ENCODE data around the gene RNF167.
"Not testable (repeated sequence)": the region's sequence is repeated elsewhere in the genome, so short reads cannot be mapped to it uniquely, and the experiment has no call there.

The RNF167 gene

GRCh38 chr17:4903051-4903818, 36.8 kb upstream of the RNF167 start, which contains the start of gene CHRNE:
Gene CHRNE (minus strand): TSS chr17:4903098. CDS start chr17:4903063, 35 bp downstream.
- DNase-seq = peak; percentile 59

DNA sequence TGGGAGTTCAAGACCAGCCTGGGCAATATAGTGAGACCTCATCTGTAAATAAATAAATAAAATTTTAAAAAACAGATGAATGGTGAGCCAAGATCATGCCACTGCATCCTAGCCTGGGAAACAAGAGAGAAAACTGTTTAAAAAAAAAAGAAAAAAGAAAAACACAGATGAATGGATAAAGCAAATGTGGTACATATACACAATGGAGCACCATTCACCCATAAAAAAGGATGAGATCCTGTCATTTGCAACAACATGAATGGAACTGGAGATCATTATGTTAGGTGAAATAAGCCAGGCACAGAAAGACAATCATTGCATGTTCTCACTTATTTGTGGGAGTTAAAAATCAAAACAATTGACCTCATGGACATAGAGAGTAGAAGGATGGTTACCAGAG, 33.4 kb upstream of the RNF167 start:
- DNase-seq = not testable (repeated sequence)

DNA sequence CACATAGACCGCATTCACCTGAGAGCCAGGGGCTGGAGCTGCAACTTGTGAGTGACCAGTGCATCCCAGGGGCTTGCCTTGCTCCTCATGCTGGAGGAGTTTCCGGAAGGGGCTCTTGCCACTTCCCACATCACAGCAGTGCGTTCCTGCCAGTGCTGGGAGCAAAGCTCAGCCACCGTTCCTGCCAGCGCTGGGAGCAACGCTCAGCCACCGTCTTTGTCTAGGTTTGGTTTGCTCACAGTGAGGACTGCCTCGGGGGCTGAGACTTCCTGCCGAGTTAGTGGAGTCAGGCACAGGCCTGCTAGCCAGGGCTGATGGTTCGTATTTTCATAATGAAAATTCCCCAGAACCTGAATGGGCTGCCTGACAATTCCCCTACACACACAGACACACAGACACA, 31.8 kb upstream of the RNF167 start:
- DNase-seq = no peak

- peak; percentile 70 for DNase-seq
Measured at GRCh38 chr17:4908711-4909496, 31.2 kb upstream of the RNF167 start.

- DNase-seq = no peak
Measured at GRCh38 chr17:4913994-4914393, 26.1 kb upstream of the RNF167 start.

- not testable (repeated sequence) for DNase-seq
Measured at GRCh38 chr17:4914551-4914950, 25.5 kb upstream of the RNF167 start.

DNA sequence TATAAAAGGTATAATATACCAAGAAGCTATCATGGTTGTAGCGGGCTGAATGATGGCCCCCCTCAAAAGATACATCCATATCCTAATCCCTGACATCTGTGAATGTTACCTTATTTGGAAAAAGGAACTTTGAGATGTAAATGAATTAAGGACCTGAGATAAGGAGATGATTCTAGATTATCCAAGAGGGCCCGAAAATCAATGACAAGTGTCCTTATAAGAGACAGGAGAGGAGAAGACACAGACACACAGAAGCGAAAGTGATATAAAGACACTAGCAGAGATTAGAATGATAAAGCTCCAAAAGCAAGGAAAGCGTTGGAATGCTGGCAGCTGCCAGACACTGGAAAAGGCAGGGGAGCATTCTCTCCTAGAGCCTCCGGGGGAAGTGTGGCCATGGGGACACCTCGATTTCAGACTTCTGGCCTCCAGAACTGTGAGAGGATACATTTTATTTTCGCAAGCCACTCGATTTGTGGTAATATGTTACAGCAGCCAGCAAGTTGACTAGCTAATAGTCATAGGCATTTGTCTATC, 20.5 kb upstream of the RNF167 start:
- DNase-seq = no peak

DNA sequence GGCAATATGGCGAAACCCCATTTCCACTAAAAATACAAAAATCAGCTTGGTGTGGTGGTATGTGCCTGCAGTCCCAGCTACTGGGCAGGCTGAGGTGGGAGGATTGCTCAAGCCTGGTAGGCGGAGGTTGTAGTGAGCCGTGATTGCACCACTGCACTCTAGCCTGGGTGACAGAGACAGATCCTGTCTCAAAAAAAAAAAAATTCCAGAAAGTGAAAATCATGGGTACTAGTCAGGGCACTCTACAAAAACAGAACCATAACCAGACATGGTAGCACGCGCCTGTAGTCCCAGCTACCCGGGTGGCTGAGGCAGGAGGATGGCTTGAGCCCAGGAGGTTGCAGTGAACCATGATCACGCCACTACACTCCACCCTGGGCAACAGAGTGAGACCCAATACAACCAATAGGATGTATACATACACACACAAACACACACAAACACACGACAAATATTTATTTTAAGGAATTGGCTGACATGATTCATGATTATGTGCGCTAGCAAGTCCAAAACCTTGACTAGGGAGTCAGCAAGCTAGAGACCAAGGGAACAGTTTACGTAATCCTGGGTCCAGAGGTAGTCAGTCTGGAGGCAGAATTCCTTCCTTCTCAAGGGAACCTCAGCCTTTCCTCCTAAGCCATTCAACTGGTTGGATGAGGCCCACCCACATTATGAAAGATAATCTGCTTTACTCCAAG, 19.6 kb upstream of the RNF167 start:
- no peak for DNase-seq

GRCh38 chr17:4921320-4921719, 18.7 kb upstream of the RNF167 start:
- no peak for DNase-seq

DNA sequence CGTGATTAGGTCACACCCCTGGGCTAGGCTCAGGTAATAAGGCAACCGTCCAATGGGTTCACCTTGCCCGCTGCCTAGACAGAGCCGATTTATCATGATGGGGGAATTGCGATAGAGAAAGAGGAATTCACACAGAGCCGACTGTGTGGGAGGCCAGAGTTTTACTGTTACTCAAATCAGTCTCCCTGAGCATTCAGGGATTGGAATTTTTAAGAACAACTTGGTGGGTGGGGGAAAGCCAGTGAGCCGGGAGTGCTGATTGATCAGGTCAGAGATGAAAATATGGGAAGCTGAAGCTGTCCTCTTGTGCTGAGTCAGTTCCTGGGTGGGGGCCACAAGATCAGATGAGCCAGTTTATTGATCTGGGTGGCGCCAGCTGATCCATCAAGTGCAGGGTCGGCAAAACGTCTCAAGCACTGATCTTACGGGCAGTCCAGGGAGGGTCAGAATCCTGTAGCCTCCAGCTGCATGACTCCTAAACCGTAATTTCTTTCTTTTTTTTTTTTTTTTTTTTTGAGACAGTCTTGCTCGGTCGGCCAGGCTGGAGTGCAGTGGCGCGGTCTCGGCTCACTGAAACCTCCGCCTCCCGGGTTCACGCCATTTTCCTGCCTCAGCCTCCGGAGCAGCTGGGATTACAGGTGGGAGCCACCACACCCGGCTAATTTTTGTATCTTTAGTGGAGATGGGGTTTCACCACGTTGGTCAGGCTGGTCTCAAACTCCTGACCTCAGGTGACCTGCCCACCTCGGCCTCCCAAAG, 13.3 kb upstream of the RNF167 start:
- DNase-seq = not testable (repeated sequence)

GRCh38 chr17:4928881-4929280, 11.2 kb upstream of the RNF167 start:
- DNase-seq = no peak

DNA sequence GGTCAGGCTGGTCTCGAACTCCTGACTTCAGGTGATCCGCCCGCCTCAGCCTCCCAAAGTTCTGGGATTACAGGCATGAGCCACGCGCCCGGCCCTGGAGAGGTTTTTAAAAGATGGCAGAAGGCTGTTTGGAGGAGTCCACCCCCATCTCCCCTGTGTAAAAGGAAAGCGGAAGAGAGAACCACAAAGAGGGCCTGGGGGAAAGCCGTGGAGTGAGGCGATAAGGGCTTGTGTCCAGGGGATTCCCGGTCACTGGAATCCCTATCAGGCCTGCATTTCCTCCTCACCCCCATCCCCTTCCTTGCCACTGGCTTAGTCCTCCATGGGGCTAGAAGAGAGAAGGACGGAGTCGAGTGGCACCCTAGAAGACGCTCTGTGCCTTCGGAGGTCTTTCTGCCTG, 8.1 kb upstream of the RNF167 start, which contains the start of gene GP1BA:
GP1BA (plus strand) TSS at position 315 of the 400 bp plus-strand sequence. CDS start 328 bp downstream, outside the sequence.
- DNase-seq = no peak

DNA sequence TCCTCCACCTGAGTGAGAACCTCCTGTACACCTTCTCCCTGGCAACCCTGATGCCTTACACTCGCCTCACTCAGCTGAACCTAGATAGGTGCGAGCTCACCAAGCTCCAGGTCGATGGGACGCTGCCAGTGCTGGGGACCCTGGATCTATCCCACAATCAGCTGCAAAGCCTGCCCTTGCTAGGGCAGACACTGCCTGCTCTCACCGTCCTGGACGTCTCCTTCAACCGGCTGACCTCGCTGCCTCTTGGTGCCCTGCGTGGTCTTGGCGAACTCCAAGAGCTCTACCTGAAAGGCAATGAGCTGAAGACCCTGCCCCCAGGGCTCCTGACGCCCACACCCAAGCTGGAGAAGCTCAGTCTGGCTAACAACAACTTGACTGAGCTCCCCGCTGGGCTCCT, 7.3 kb upstream of the RNF167 start:
- DNase-seq = no peak

DNA sequence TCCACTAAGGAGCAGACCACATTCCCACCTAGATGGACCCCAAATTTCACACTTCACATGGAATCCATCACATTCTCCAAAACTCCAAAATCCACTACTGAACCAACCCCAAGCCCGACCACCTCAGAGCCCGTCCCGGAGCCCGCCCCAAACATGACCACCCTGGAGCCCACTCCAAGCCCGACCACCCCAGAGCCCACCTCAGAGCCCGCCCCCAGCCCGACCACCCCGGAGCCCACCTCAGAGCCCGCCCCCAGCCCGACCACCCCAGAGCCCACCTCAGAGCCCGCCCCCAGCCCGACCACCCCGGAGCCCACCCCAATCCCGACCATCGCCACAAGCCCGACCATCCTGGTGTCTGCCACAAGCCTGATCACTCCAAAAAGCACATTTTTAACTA, 6.4 kb upstream of the RNF167 start:
- no peak for DNase-seq

DNA sequence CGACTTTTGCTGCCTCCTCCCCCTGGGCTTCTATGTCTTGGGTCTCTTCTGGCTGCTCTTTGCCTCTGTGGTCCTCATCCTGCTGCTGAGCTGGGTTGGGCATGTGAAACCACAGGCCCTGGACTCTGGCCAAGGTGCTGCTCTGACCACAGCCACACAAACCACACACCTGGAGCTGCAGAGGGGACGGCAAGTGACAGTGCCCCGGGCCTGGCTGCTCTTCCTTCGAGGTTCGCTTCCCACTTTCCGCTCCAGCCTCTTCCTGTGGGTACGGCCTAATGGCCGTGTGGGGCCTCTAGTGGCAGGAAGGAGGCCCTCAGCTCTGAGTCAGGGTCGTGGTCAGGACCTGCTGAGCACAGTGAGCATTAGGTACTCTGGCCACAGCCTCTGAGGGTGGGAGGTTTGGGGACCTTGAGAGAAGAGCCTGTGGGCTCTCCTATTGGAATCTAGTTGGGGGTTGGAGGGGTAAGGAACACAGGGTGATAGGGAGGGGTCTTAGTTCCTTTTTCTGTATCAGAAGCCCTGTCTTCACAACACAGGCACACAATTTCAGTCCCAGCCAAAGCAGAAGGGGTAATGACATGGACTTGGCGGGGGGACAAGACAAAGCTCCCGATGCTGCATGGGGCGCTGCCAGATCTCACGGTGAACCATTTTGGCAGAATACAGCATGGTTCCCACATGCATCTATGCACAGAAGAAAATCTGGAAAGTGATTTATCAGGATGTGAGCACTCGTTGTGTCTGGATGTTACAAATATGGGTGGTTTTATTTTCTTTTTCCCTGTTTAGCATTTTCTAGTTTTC, 5.7 kb upstream of the RNF167 start:
- no peak for DNase-seq

DNA sequence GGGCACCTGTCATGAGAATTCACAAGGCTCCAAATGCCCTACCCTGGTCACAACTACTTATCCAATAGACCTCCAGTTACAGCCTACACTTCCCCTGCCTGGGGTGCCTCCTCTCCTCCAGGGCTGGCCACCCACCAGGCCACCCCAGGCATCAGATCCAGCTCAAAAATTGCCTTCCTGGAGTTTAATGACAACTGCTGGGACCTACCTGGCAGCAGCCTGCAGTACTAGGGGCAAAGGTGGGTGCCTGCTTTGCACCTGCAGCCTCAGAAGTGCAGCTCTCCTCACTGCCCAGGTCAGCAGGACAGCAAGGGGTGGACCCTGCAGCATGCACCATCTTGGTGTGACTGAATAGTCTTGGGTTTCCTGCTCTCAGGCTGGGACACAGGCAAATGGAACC, 4.4 kb upstream of the RNF167 start:
- DNase-seq = no peak

DNA sequence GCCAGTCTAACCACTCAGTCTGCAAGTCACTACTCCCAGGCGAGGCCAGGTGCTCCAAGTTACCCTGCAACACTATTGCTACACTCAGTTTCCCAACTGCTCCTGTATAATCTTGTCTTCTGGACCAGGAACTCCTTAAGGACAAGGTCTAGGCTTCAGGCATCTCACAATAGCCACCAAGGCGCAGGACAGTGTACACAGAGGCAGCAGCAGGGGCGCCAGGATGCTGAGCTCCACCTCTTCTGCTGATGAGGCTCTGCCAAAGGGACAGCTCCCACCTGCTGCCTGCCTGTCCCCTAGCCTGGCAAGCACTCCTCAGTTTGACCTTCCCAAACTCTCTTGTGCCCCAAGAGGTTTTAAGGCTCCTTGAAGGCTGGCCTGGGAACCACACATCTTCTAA, 3.6 kb upstream of the RNF167 start:
- no peak for DNase-seq

DNA sequence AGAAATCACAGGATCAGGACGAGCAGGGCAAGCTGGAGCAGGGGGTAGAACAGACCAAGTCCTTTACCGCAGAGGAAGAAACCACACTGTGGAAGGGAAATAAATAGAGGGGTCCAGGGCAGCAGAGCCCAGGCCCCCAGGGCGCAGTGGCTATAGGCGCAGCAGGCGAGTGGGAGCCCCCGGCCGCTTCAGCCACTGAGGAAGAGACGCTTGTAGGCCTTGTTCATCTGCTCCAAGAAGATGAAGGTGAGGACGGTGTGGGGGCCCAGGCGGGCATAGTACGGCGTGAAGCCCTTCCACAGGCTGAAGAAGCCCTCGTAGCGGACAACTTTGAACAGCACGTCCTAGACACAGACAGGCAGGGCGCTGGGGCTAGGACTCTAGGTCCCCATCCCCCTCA, 2.5 kb upstream of the RNF167 start:
- DNase-seq = no peak

GRCh38 chr17:4938069-4938491, 2.0 kb upstream of the RNF167 start:
- no peak for DNase-seq

DNA sequence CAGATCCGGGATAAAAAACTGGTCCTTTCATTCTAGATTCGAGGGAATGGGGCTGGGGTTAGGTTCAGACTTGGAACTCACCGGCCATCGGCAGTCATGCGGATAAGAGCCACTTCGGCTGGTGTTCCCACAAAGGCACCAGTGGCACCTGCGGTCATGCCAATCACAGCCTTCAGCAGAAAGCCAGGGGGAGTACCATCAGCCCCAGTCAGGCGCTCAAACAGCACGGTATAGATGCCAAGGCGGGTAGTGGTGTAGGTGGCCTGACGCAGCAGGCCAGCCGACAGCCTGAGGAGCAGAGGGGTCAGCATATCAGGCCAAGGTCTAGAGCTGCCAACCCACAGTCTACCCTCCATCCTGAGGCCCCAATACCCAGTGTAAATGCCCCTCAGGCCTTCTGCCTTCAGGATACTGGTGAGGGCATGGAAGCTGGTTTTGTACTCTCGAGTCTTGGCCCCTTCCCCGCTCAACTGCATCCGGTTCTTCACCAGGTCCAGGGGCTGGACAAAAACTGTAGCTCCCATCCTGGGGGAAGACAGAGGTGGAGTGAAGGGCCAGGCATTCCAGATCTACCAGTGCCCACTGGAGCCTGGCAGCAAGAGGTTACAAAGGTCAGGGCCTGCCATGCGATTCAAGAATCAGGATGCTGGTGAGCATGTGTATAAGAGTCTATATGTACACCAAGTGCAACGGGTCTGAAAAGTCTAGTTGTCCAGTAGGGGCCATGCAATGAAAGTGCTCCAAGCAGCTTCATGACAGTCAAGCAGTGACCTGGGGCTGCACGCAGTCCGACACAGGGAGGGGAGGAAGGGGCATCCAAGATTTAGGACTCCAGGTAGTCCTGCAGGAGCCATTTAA, 1.2 kb upstream of the RNF167 start:
- DNase-seq = no peak

GRCh38 chr17:4939546-4939795, 597 bp upstream of the RNF167 start:
- DNase-seq = no peak

All from NCI-H510A (cell line).